PC-3 (cell line): ENCODE measurements around the gene ATG101. TPM values are rescaled to one million over a fixed set of nuclear protein-coding genes. Genes with fewer than 3 reads are reported as not detected.

ENCODE experiments used
- ATAC-seq: fragments of 200-7000 bp; cut with Tn5 transposase; 2 replicates; pipeline ENCODE4 v1.9.1; 2020; ENCODE audit warnings: mild to moderate bottlenecking, moderate library complexity
- BruUV-seq: library from RNA; stranded (reverse); fragments of 400-500 nt; replicated peaks from 2 replicates; lab custom pipeline; 2021; lab: Mats Ljungman, UMichigan
- CTCF ChIA-PET: fragments of 300-600 bp; sonication (Branson Sonifier 250); formaldehyde crosslinking; loops from one replicate; lab custom pipeline; 2022; ENCODE audit warnings: antibody characterized with exemption; lab: Charles Lee
- POLR2A ChIA-PET: fragments of 300-600 bp; sonication (Branson Sonifier 250); formaldehyde crosslinking; loops from one replicate; lab custom pipeline; 2022; ENCODE audit warnings: antibody characterized with exemption; ENCODE audit not compliant: unreplicated experiment; lab: Charles Lee
- DNase-seq: peaks from one replicate; pipeline ENCODE4 v3.0.0-alpha.2; 2015
- H2AFZ ChIP-seq: fragments of 300-600 bp; sonication (generic); 2 replicates; pipeline ENCODE4 v1.6.0; 2016; ENCODE audit warnings: antibody characterized with exemption, low read length
- H3F3A ChIP-seq: fragments of 300-600 bp; sonication (generic); one replicate; pipeline ENCODE4 v1.6.0; 2017; ENCODE audit warnings: antibody characterized with exemption, low read length, control low read depth, mild to moderate bottlenecking; ENCODE audit not compliant: unreplicated experiment
- H3K27ac ChIP-seq: fragments of 300-600 bp; sonication (generic); 2 replicates; pipeline ENCODE4 v1.5.1; 2016; ENCODE audit warnings: mild to moderate bottlenecking, low read length
- H3K27me3 ChIP-seq: fragments of 300-600 bp; sonication (generic); 2 replicates; pipeline ENCODE4 v1.6.1; 2016; ENCODE audit warnings: low read length, mixed read lengths
- H3K36me3 ChIP-seq: fragments of 300-600 bp; sonication (generic); 2 replicates; pipeline ENCODE4 v1.6.1; 2016; ENCODE audit warnings: low read depth, mixed run types, low read length, mixed read lengths
- H3K4me1 ChIP-seq: fragments of 300-600 bp; sonication (generic); 2 replicates; pipeline ENCODE4 v1.5.1; 2016; ENCODE audit warnings: low read length; ENCODE audit not compliant: insufficient read depth
- H3K4me2 ChIP-seq: fragments of 300-600 bp; sonication (generic); 2 replicates; pipeline ENCODE4 v1.6.0; 2016; ENCODE audit warnings: low read length
- H3K4me3 ChIP-seq: fragments of 300-600 bp; sonication (generic); 2 replicates; pipeline ENCODE4 v1.5.1; 2016; ENCODE audit warnings: mild to moderate bottlenecking, low read length, mixed read lengths
- H3K79me2 ChIP-seq: fragments of 300-600 bp; sonication (generic); 2 replicates; pipeline ENCODE4 v1.6.1; 2017; ENCODE audit warnings: low read length, mixed read lengths
- H3K9ac ChIP-seq: fragments of 300-600 bp; sonication (generic); 2 replicates; pipeline ENCODE4 v1.6.0; 2016; ENCODE audit warnings: mild to moderate bottlenecking, low read length
- H3K9me2 ChIP-seq: fragments of 300-600 bp; sonication (generic); replicated peaks from 2 replicates; pipeline ENCODE4 v1.6.1; 2016; ENCODE audit warnings: mixed run types, low read length, mixed read lengths
- H3K9me3 ChIP-seq: fragments of 300-600 bp; sonication (generic); 2 replicates; pipeline ENCODE4 v1.6.1; 2016; ENCODE audit warnings: low read length, mixed read lengths
- H4K20me1 ChIP-seq: fragments of 300-600 bp; sonication (generic); 2 replicates; pipeline ENCODE4 v1.6.1; 2016; ENCODE audit warnings: low read length, mixed read lengths
- CTCF ChIP-seq: fragments of 300-600 bp; sonication (generic); conservative IDR thresholded peaks from 2 replicates; pipeline ENCODE4 v1.5.1; 2017; ENCODE audit warnings: antibody characterized with exemption, low read depth, mild to moderate bottlenecking, low read length
- EZH2 ChIP-seq: fragments of 300-600 bp; sonication (generic); IDR thresholded peaks from one replicate; pipeline ENCODE4 v1.6.1; 2017; ENCODE audit warnings: antibody characterized with exemption, mild to moderate bottlenecking, low read length; ENCODE audit not compliant: unreplicated experiment
- EZH2phosphoT487 ChIP-seq: fragments of 300-600 bp; sonication (generic); IDR thresholded peaks from 2 replicates; pipeline ENCODE4 v1.6.1; 2018; ENCODE audit warnings: mild to moderate bottlenecking, antibody characterized with exemption, low read length, borderline replicate concordance
- intact Hi-C: fragments of 100-400 bp; cut with micrococcal nuclease; formaldehyde crosslinking; loops from 2 replicates; pipeline ENCODE4 v1.9.0; 2023
- total RNA-seq: library from RNA; depleted of rRNA; stranded (reverse); fragments of >200 nt; gene quantifications from 2 replicates; pipeline ENCODE4 v1.2.3, GENCODE V29; 2014

Gene ATG101
- total RNA-seq, 1 experiment from 2014 or later = 110 TPM

- BruUV-seq = no TSS peak
- TF ChIP-seq EZH2 (no peak), EZH2phosphoT487 (no peak), CTCF (no peak)
- Histone ChIP-seq H3K9me2 (no peaks in the 10 kb centered on the region), H4K20me1 (peaks cover 44% of the 10 kb centered on the region), H3K36me3 (peaks cover 16% of the 10 kb centered on the region; the same call in 1 of the 2 replicates), H3F3A (no peaks in the 10 kb centered on the region), H3K4me2 (peak overlapping the region; percentile 96; the same call in 1 of the 2 replicates), H3K27me3 (no peaks in the 10 kb centered on the region), H3K4me3 (no peak overlapping the region; the same call in 1 of the 2 replicates), H3K9me3 (no peaks in the 10 kb centered on the region), H3K27ac (no peak overlapping the region), H3K4me1 (peaks cover 23% of the 10 kb centered on the region), H3K79me2 (peaks cover 23% of the 10 kb centered on the region; the same call in 1 of the 2 replicates), H2AFZ (no peak overlapping the region), H3K9ac (no peak overlapping the region)
- intact Hi-C loops = no loop called here
- ChIA-PET CTCF (no interaction called here), POLR2A (no interaction called here)
- ATAC-seq (no peak), DNase-seq (no peak)
Observed at GRCh38 chr12:52053536-52054209, 16.1 kb upstream of the ATG101 start.

- POLR2A ChIA-PET = no interaction called here
- TF ChIP-seq CTCF = no peak
- no peak for TF ChIP-seq EZH2phosphoT487
- no peak for TF ChIP-seq EZH2
- H3K79me2 ChIP-seq = peaks cover 23% of the 10 kb centered on the region; the same call in 1 of the 2 replicates
- DNase-seq (no peak), ATAC-seq (no peak)
- peaks cover 44% of the 10 kb centered on the region for H4K20me1 ChIP-seq
- H2AFZ ChIP-seq = no peak overlapping the region
- no peaks in the 10 kb centered on the region for H3K9me3 ChIP-seq
- H3K9me2 ChIP-seq = no peaks in the 10 kb centered on the region
- peaks cover 19% of the 10 kb centered on the region; the same call in 1 of the 2 replicates for H3K36me3 ChIP-seq
- CTCF ChIA-PET = interaction anchor here (0.5 kb wide), 1 partner anchor 15 kb away, joined by 4 read pairs; no protein-coding TSS in a partner anchor
- H3K4me2 ChIP-seq = no peak overlapping the region
- BruUV-seq = no TSS peak
- H3K4me3 ChIP-seq = no peak overlapping the region
- H3K9ac ChIP-seq = no peak overlapping the region
- intact Hi-C loops = no loop called here
- H3K27ac ChIP-seq = no peak overlapping the region
- H3F3A ChIP-seq = no peaks in the 10 kb centered on the region
- H3K27me3 ChIP-seq = no peaks in the 10 kb centered on the region
- peaks cover 23% of the 10 kb centered on the region for H3K4me1 ChIP-seq
Observed at GRCh38 chr12:52054231-52054832, 15.4 kb upstream of the ATG101 start.
